ENCODE measurements around the gene MAP2. TPM values are rescaled to one million over a fixed set of nuclear protein-coding genes. Genes with fewer than 3 reads are reported as not detected.

The MAP2 gene
- total RNA-seq, 1 experiment from 2014 or later = 0.05 TPM

DNA sequence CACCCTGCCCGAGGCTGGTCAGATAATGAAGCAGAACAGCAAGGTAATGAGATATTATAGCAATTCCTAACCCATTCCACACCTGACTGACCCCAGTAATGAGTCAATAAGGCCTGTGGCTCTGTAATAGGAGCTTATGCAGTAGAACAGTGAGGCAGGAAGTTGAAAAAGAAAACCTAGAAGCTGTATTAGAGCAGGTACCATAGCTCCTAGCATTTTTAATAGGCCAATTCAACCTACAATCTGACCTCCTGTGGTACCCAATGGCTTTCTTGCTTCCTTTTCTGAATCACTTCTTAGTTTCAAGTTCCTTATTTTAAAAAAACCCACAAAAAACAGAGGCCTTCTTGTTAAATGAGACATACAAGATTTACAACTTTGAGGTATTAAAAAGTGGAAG lies 43.6 kb upstream of the MAP2 start:
- Mint-ChIP-seq H3K9me3 (ENCODE audit: unreplicated experiment) (peaks cover 23% of the 10 kb centered on the region), H3K4me1 (ENCODE audit: low read depth, unreplicated experiment) (peaks cover 7% of the 10 kb centered on the region), H3K36me3 (ENCODE audit: insufficient read depth, unreplicated experiment) (no peaks in the 10 kb centered on the region), H3K27me3 (ENCODE audit: insufficient read depth, unreplicated experiment) (no peaks in the 10 kb centered on the region), H3K27ac (ENCODE audit: unreplicated experiment) (no peak overlapping the region), H3K4me3 (ENCODE audit: unreplicated experiment) (no peak overlapping the region)
- H3K4me3 ChIP-seq (ENCODE audit: low read depth, low read length) = no peak overlapping the region
- intact Hi-C loops (cut with micrococcal nuclease; ENCODE audit: unreplicated experiment) = no loop called here
- H3K27me3 ChIP-seq (replicated peaks; ENCODE audit: control insufficient read depth, insufficient read depth, low read length) = no peaks in the 10 kb centered on the region
- peaks cover 4% of the 10 kb centered on the region; the same call in 1 of the 2 replicates for H3K4me1 ChIP-seq
- no TSS peak for BruUV-seq (replicated peaks)
- CTCF ChIA-PET = no interaction called here
- POLR2A ChIA-PET = no interaction called here
- H3K36me3 ChIP-seq (ENCODE audit: control insufficient read depth, insufficient read depth, low read length) = no peaks in the 10 kb centered on the region
- peaks cover 3% of the 10 kb centered on the region for H3K9me3 ChIP-seq
- no peak for DNase-seq
- no peak for TF ChIP-seq CTCF (IDR thresholded peaks at IDR 0.05; ENCODE audit: insufficient read depth in 1 of 2, low read depth in 1 of 2, low read length in 1 of 2, severe bottlenecking in 1 of 2, unreplicated experiment in 1 of 2)

- Histone ChIP-seq H3K4me3 (ENCODE audit: low read depth, low read length) (no peak overlapping the region), H3K9me3 (peaks cover under 1% of the 10 kb centered on the region), H3K27me3 (replicated peaks; ENCODE audit: control insufficient read depth, insufficient read depth, low read length) (no peaks in the 10 kb centered on the region), H3K36me3 (ENCODE audit: control insufficient read depth, insufficient read depth, low read length) (no peaks in the 10 kb centered on the region), H3K4me1 (peaks cover 4% of the 10 kb centered on the region; the same call in 1 of the 2 replicates)
- no peak overlapping the region for H3K27ac Mint-ChIP-seq (ENCODE audit: unreplicated experiment)
- no peak for DNase-seq
- intact Hi-C loops (cut with micrococcal nuclease; ENCODE audit: unreplicated experiment) = no loop called here
- H3K4me3 Mint-ChIP-seq (ENCODE audit: unreplicated experiment) = no peak overlapping the region
- no peak for TF ChIP-seq CTCF (IDR thresholded peaks at IDR 0.05; ENCODE audit: insufficient read depth in 1 of 2, low read depth in 1 of 2, low read length in 1 of 2, severe bottlenecking in 1 of 2, unreplicated experiment in 1 of 2)
- no peaks in the 10 kb centered on the region for H3K27me3 Mint-ChIP-seq (ENCODE audit: insufficient read depth, unreplicated experiment)
- BruUV-seq (replicated peaks) = no TSS peak
- H3K9me3 Mint-ChIP-seq (ENCODE audit: unreplicated experiment) = peaks cover 15% of the 10 kb centered on the region
- H3K36me3 Mint-ChIP-seq (ENCODE audit: insufficient read depth, unreplicated experiment) = no peaks in the 10 kb centered on the region
- H3K4me1 Mint-ChIP-seq (ENCODE audit: low read depth, unreplicated experiment) = peaks cover 7% of the 10 kb centered on the region
- ChIA-PET CTCF (no interaction called here), POLR2A (no interaction called here)
These were observed 42.8 kb upstream of the MAP2 start for GRCh38 chr2:209381091-209381490.

DNA sequence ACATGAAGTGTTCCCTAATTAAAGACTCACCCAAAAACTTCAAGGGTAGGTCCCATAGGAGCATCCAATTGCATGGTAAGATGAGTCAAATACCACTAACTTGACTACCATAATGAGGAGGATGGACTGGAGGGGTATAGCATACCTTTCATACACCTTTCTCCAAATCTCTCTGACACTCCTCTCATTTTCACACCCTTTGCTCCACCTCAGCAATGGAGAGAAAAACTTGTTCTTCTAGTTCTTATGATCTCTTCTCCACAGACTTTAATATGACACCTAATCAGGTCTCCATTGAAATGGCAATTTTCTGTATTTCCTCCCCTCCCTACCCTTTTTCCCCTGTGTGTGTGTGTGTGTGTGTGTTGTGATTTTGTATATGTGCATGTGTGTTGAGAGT lies 41.1 kb upstream of the MAP2 start:
- POLR2A ChIA-PET = no interaction called here
- Histone ChIP-seq H3K4me3 (ENCODE audit: low read depth, low read length) (no peak overlapping the region), H3K9me3 (no peaks in the 10 kb centered on the region), H3K4me1 (peaks cover 4% of the 10 kb centered on the region; the same call in 1 of the 2 replicates), H3K36me3 (ENCODE audit: control insufficient read depth, insufficient read depth, low read length) (no peaks in the 10 kb centered on the region), H3K27me3 (replicated peaks; ENCODE audit: control insufficient read depth, insufficient read depth, low read length) (no peaks in the 10 kb centered on the region)
- BruUV-seq (replicated peaks) = no TSS peak
- H3K36me3 Mint-ChIP-seq (ENCODE audit: insufficient read depth, unreplicated experiment) = no peaks in the 10 kb centered on the region
- TF ChIP-seq CTCF (IDR thresholded peaks at IDR 0.05; ENCODE audit: insufficient read depth in 1 of 2, low read depth in 1 of 2, low read length in 1 of 2, severe bottlenecking in 1 of 2, unreplicated experiment in 1 of 2) = no peak
- no peak for DNase-seq
- CTCF ChIA-PET = no interaction called here
- H3K4me1 Mint-ChIP-seq (ENCODE audit: low read depth, unreplicated experiment) = peaks cover 7% of the 10 kb centered on the region
- H3K27me3 Mint-ChIP-seq (ENCODE audit: insufficient read depth, unreplicated experiment) = no peaks in the 10 kb centered on the region
- H3K27ac Mint-ChIP-seq (ENCODE audit: unreplicated experiment) = peak overlapping the region; percentile 16
- H3K9me3 Mint-ChIP-seq (ENCODE audit: unreplicated experiment) = peaks cover 9% of the 10 kb centered on the region
- no peak overlapping the region for H3K4me3 Mint-ChIP-seq (ENCODE audit: unreplicated experiment)
- intact Hi-C loops (cut with micrococcal nuclease; ENCODE audit: unreplicated experiment) = no loop called here
